DND-41 (cell line): ENCODE measurements around the gene ELOA.
A peak's percentile ranks its signal among the peaks of the same experiment; 100 is the strongest.
"Not testable (repeated sequence)": the region's sequence is repeated elsewhere in the genome, so short reads cannot be mapped to it uniquely, and the experiment has no call there.

Experiments used
- ATAC-seq: fragments of 200-7000 bp; cut with Tn5 transposase; 3 replicates; pipeline ENCODE4 v1.9.1; 2021; ENCODE audit warnings: low read depth; ENCODE audit not compliant: insufficient read depth
- DNase-seq: peaks from one replicate; pipeline ENCODE4 v3.0.0-alpha.2; 2020
- H2AFZ ChIP-seq: 2 replicates; pipeline ENCODE4 v1.6.0; 2012; ENCODE audit warnings: low read depth, low read length
- H3K27ac ChIP-seq: 2 replicates; pipeline ENCODE4 v1.5.1; 2012; ENCODE audit warnings: low read length, inconsistent platforms
- H3K27me3 ChIP-seq: fragments of 200-600 bp; sonication (generic); 2 replicates; pipeline ENCODE4 v1.6.0; 2012; ENCODE audit warnings: low read length, mild to moderate bottlenecking, inconsistent platforms; ENCODE audit not compliant: insufficient read depth, poor library complexity
- H3K36me3 ChIP-seq: 2 replicates; pipeline ENCODE4 v1.5.1; 2012; ENCODE audit warnings: low read length, inconsistent platforms; ENCODE audit not compliant: insufficient read depth
- H3K4me1 ChIP-seq: 2 replicates; pipeline ENCODE4 v1.5.1; 2012; ENCODE audit warnings: mild to moderate bottlenecking, low read length; ENCODE audit not compliant: insufficient read depth
- H3K4me2 ChIP-seq: 2 replicates; pipeline ENCODE4 v1.6.0; 2012; ENCODE audit warnings: mild to moderate bottlenecking, moderate library complexity, low read length, inconsistent platforms; ENCODE audit not compliant: insufficient read depth
- H3K4me3 ChIP-seq, 2 experiments: fragments of 200-600 bp in 1 of 2; shearing (Covaris generic) in 1 of 2; 2 replicates each; pipeline ENCODE4 v1.5.1; 2012 to 2016; ENCODE audit warnings: inconsistent platforms in 2 of 2, low read length in 2 of 2, mild to moderate bottlenecking in 2 of 2, low read depth in 1 of 2, moderate library complexity in 1 of 2
- H3K79me2 ChIP-seq: 2 replicates; pipeline ENCODE4 v1.6.0; 2012; ENCODE audit warnings: low read length, inconsistent platforms; ENCODE audit not compliant: insufficient read depth
- H3K9ac ChIP-seq: 2 replicates; pipeline ENCODE4 v1.6.0; 2012; ENCODE audit warnings: low read depth, mild to moderate bottlenecking, inconsistent platforms, low read length, moderate library complexity
- H3K9me3 ChIP-seq: 2 replicates; pipeline ENCODE4 v1.5.1; 2012; ENCODE audit warnings: low read length, moderate library complexity, mild to moderate bottlenecking, inconsistent platforms; ENCODE audit not compliant: insufficient read depth, severe bottlenecking
- H4K20me1 ChIP-seq: 2 replicates; pipeline ENCODE4 v1.6.0; 2012; ENCODE audit warnings: low read length; ENCODE audit not compliant: insufficient read depth
- EZH2 ChIP-seq: IDR thresholded peaks from 3 replicates; pipeline ENCODE4 v1.6.1; 2012; ENCODE audit warnings: borderline replicate concordance, low read depth, mild to moderate bottlenecking, moderate library complexity, low read length, inconsistent platforms; ENCODE audit not compliant: severe bottlenecking
- TF ChIP-seq, protein P1 (sequence below): IDR thresholded peaks from 2 replicates; pipeline ENCODE4 v1.5.1; 2012; ENCODE audit warnings: borderline replicate concordance, low read length, moderate library complexity, mild to moderate bottlenecking; ENCODE audit not compliant: poor library complexity, severe bottlenecking; ENCODE audit errors: extremely low read depth

Gene ELOA

DNA sequence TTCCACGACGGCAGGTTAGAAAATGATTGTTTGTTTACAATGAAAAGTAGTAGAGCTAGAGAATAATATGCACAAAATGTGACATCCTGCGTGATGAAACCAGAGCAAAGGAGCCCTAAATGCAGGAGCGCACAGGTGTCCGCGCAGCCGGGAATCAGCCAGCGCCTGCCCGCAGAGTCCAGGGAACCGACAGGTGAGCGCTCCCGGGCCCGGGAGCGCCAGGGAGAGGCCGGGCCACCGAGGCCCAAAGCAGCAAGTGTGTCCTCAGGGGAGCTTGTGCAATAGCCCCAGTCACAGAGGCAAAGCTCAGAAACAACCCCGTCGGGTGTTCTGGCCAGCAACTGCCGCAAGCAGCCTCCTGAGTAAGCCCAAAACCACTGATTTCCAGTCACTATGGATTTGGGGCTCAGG, 58.1 kb downstream of the ELOA start:
- Histone ChIP-seq H3K9me3 (no peaks in the 10 kb centered on the region), H3K9ac (peak overlapping the region; percentile 88), H3K27ac (peak overlapping the region; percentile 82), H3K4me2 (peak overlapping the region; percentile 89), H4K20me1 (no peaks in the 10 kb centered on the region), H3K4me3 (peak overlapping the region; percentile 87 to 93), H3K4me1 (peaks cover 28% of the 10 kb centered on the region), H3K27me3 (no peaks in the 10 kb centered on the region), H3K79me2 (peaks cover 9% of the 10 kb centered on the region), H2AFZ (peak overlapping the region; percentile 93), H3K36me3 (peaks cover 23% of the 10 kb centered on the region)
- ATAC-seq = no peak
- no peak for DNase-seq
- TF ChIP-seq, protein P1, sequence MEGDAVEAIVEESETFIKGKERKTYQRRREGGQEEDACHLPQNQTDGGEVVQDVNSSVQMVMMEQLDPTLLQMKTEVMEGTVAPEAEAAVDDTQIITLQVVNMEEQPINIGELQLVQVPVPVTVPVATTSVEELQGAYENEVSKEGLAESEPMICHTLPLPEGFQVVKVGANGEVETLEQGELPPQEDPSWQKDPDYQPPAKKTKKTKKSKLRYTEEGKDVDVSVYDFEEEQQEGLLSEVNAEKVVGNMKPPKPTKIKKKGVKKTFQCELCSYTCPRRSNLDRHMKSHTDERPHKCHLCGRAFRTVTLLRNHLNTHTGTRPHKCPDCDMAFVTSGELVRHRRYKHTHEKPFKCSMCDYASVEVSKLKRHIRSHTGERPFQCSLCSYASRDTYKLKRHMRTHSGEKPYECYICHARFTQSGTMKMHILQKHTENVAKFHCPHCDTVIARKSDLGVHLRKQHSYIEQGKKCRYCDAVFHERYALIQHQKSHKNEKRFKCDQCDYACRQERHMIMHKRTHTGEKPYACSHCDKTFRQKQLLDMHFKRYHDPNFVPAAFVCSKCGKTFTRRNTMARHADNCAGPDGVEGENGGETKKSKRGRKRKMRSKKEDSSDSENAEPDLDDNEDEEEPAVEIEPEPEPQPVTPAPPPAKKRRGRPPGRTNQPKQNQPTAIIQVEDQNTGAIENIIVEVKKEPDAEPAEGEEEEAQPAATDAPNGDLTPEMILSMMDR = no peak
- no peak for TF ChIP-seq EZH2

DNA sequence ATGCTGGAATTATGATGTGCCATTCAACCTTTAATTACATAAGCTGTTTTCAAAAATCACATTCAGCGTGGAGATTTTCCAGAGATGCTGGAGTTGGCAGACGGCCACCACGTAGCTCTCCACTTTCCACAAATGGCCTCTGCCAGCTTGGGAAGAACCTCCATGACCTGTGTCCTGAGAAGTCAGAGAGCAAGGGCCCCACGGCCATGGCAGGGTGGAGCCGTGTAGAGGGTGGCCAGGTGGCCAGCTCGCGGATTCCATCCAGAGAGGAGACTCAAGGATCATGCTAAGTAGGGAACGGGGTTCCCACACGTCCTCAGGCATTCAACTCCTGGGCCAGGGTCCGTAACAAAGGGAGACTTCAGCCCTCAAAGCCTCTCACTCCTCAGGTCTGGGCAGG, 58.6 kb downstream of the ELOA start:
- no peak for ATAC-seq
- H3K27me3 ChIP-seq = no peaks in the 10 kb centered on the region
- H3K79me2 ChIP-seq = peaks cover 9% of the 10 kb centered on the region
- peaks cover 19% of the 10 kb centered on the region for H3K36me3 ChIP-seq
- no peak for TF ChIP-seq EZH2
- TF ChIP-seq, protein P1 = no peak
- H4K20me1 ChIP-seq = no peaks in the 10 kb centered on the region
- DNase-seq = no peak
- H3K9me3 ChIP-seq = no peaks in the 10 kb centered on the region
- H3K4me1 ChIP-seq = peaks cover 28% of the 10 kb centered on the region
- H3K4me2 ChIP-seq = peak overlapping the region; percentile 89
- H3K4me3 ChIP-seq = peak overlapping the region in 1 of 2 experiments; percentile 93; a peak in 2 of 4 replicates
- peak overlapping the region; percentile 88; the same call in 1 of the 2 replicates for H3K9ac ChIP-seq
- H3K27ac ChIP-seq = no peak overlapping the region
- no peak overlapping the region for H2AFZ ChIP-seq

DNA sequence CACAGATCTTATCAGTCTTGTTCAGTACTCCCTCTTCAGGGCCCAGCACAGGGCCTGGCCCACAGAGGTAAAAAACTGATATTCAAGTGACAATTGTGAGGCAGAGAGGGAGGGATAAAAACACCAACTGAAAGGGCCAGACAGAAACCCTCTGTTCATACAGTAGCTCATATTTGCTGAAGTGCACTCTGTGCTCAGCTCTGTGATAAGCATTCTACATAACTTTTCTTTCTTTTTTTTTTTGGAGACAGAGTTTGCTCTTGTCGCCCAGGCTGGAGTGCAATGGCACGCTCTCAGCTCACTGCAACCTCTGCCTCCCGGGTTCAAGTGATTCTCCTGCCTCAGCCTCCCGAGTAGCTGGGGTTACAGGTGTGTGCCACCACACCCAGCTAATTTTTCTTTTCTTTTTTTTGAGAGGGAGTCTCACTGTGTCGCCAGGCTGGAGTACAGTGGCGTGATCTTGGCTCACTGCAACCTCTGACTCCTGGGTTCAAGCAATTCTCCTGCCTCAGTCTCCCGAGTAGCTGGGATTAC, 59.6 kb downstream of the ELOA start:
- DNase-seq, H3K27me3 ChIP-seq, H3K4me3 ChIP-seq, H3K27ac ChIP-seq, H3K9ac ChIP-seq, H3K79me2 ChIP-seq, ATAC-seq, H4K20me1 ChIP-seq, H2AFZ ChIP-seq, H3K9me3 ChIP-seq, H3K4me2 ChIP-seq: not testable (repeated sequence)
- Histone ChIP-seq H3K4me1 (peaks cover 28% of the 10 kb centered on the region), H3K36me3 (peaks cover 21% of the 10 kb centered on the region)

DNA sequence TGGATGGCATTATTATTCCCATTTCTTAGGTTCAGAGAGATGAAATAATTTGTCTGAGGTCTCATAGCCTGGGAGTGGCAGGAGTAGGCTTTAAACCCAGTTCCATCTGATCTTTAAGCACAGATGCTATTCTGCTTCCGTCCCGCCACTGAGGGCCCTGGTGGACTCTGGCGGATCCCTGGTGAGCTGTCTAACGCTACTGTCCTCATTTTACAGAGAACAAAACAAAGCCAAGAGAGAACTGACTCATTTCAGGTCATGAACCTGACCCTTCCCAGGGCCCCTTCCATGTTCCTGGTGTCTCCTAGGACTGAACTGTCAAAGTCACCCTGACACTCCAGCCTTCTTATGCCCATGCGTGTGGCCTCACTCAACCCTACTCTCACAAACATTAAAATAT, 60.4 kb downstream of the ELOA start:
- Histone ChIP-seq H3K9me3 (no peaks in the 10 kb centered on the region), H3K27me3 (no peaks in the 10 kb centered on the region), H3K4me2 (no peak overlapping the region), H3K9ac (no peak overlapping the region), H2AFZ (no peak overlapping the region), H3K79me2 (peaks cover 9% of the 10 kb centered on the region), H3K4me1 (peaks cover 25% of the 10 kb centered on the region), H3K4me3 (no peak overlapping the region), H3K27ac (no peak overlapping the region), H4K20me1 (no peaks in the 10 kb centered on the region), H3K36me3 (peaks cover 19% of the 10 kb centered on the region)
- no peak for TF ChIP-seq EZH2
- TF ChIP-seq, protein P1 = no peak
- ATAC-seq = no peak
- DNase-seq = no peak
